Measurements from ENCODE around the gene BTF3L4. TPM values are rescaled to one million over a fixed set of nuclear protein-coding genes. Genes with fewer than 3 reads are reported as not detected.
A peak's percentile ranks its signal among the peaks of the same experiment; 100 is the strongest.

The BTF3L4 gene
- total RNA-seq, 2 donors from 2014 or later: 23.1 to 26.5 TPM

GRCh38 chr1:52033190-52034049 lies 22.7 kb upstream of the BTF3L4 start, which contains the start of gene KTI12:
Gene KTI12, minus strand, starts transcription at chr1:52033810. Its CDS starts 49 bp downstream, at chr1:52033761.
- H3K9me3 ChIP-seq: no peaks in the 10 kb centered on the region
- peak; percentile 39 to 82 (median 75) for TF ChIP-seq POLR2A (IDR thresholded peaks at IDR 0.05)
- TF ChIP-seq CTCF (IDR thresholded peaks at IDR 0.05): no peak
- no peaks in the 10 kb centered on the region for H3K36me3 ChIP-seq (replicated peaks in 1 of 2; ENCODE audit: insufficient read depth in 1 of 2, low read depth in 2 of 2)
- H3K27ac ChIP-seq: peak within 1 kb of the TSS; percentile 73 to 94 (median 88)
- H3K4me1 ChIP-seq: peaks cover 63% of the 10 kb centered on the region
- peak; percentile 85 for ATAC-seq
- peak; percentile 81 to 87 (median 84) for DNase-seq
- H3K27me3 ChIP-seq: no peaks in the 10 kb centered on the region
- peak within 1 kb of the TSS; percentile 41 to 81 for H3K4me3 ChIP-seq
- intact Hi-C loops (cut with DNase I): no loop called here
- 2 to 10% methylated on average over 19 to 69 of the region's 78 CpGs for WGBS, 2 donors

GRCh38 chr1:52034050-52034384 lies 22.1 kb upstream of the BTF3L4 start:
- WGBS, 2 donors: 83 to 85% methylated on average over 2 of the region's 2 CpGs
- Histone ChIP-seq H3K36me3 (replicated peaks in 1 of 2; ENCODE audit: insufficient read depth in 1 of 2, low read depth in 2 of 2) (no peaks in the 10 kb centered on the region), H3K27me3 (no peaks in the 10 kb centered on the region), H3K4me1 (peaks cover 57% of the 10 kb centered on the region), H3K4me3 (no peak overlapping the region), H3K9me3 (no peaks in the 10 kb centered on the region), H3K27ac (peak overlapping the region; percentile 73 to 94 (median 88))
- intact Hi-C loops (cut with DNase I): no loop called here
- ATAC-seq (no peak), DNase-seq (no peak)
- no peak for TF ChIP-seq CTCF (IDR thresholded peaks at IDR 0.05)
- TF ChIP-seq POLR2A (IDR thresholded peaks at IDR 0.05): no peak

- ATAC-seq: peak; percentile 45
- Histone ChIP-seq H3K36me3 (replicated peaks in 1 of 2; ENCODE audit: insufficient read depth in 1 of 2, low read depth in 2 of 2) (no peaks in the 10 kb centered on the region), H3K27me3 (no peaks in the 10 kb centered on the region), H3K4me3 (no peak overlapping the region), H3K9me3 (no peaks in the 10 kb centered on the region), H3K4me1 (peaks cover 23% of the 10 kb centered on the region), H3K27ac (peak overlapping the region in 3 of 4 donors; percentile 14 to 26 (median 19))
- no peak for TF ChIP-seq POLR2A (IDR thresholded peaks at IDR 0.05)
- intact Hi-C loops (cut with DNase I): no loop called here
- DNase-seq: peak; percentile 18 to 71 (median 53)
- 73 to 77% methylated on average over 5 of the region's 5 CpGs for WGBS, 2 donors
Measured at GRCh38 chr1:52037402-52037814, 18.7 kb upstream of the BTF3L4 start.

GRCh38 chr1:52037909-52038308 lies 18.2 kb upstream of the BTF3L4 start:
- intact Hi-C loops (cut with DNase I): no loop called here
- Histone ChIP-seq H3K4me1 (peaks cover 19% of the 10 kb centered on the region), H3K27ac (peak overlapping the region in 3 of 4 donors; percentile 9 to 19 (median 14)), H3K4me3 (no peak overlapping the region), H3K36me3 (replicated peaks in 1 of 2; ENCODE audit: insufficient read depth in 1 of 2, low read depth in 2 of 2) (no peaks in the 10 kb centered on the region), H3K9me3 (no peaks in the 10 kb centered on the region), H3K27me3 (no peaks in the 10 kb centered on the region)
- DNase-seq: no peak
- TF ChIP-seq POLR2A (IDR thresholded peaks at IDR 0.05) (no peak), CTCF (IDR thresholded peaks at IDR 0.05) (no peak)
- WGBS, 2 donors: 50 to 54% methylated on average over 1 of the region's 1 CpG
- no peak for ATAC-seq

- 91 to 94% methylated on average over 4 of the region's 4 CpGs for WGBS, 2 donors
- DNase-seq (no peak), ATAC-seq (no peak)
- Histone ChIP-seq H3K36me3 (replicated peaks in 1 of 2; ENCODE audit: insufficient read depth in 1 of 2, low read depth in 2 of 2) (no peaks in the 10 kb centered on the region), H3K9me3 (no peaks in the 10 kb centered on the region), H3K27ac (no peak overlapping the region), H3K4me1 (peaks cover 13% of the 10 kb centered on the region), H3K4me3 (no peak overlapping the region), H3K27me3 (no peaks in the 10 kb centered on the region)
- no peak for TF ChIP-seq POLR2A (IDR thresholded peaks at IDR 0.05)
- no peak for TF ChIP-seq CTCF (IDR thresholded peaks at IDR 0.05)
- intact Hi-C loops (cut with DNase I): no loop called here
Measured at GRCh38 chr1:52041551-52042185, 14.4 kb upstream of the BTF3L4 start.

Measured in body of pancreas (tissue), 4 donors.